ENCODE results near the gene C6orf118.

Gene C6orf118

DNA sequence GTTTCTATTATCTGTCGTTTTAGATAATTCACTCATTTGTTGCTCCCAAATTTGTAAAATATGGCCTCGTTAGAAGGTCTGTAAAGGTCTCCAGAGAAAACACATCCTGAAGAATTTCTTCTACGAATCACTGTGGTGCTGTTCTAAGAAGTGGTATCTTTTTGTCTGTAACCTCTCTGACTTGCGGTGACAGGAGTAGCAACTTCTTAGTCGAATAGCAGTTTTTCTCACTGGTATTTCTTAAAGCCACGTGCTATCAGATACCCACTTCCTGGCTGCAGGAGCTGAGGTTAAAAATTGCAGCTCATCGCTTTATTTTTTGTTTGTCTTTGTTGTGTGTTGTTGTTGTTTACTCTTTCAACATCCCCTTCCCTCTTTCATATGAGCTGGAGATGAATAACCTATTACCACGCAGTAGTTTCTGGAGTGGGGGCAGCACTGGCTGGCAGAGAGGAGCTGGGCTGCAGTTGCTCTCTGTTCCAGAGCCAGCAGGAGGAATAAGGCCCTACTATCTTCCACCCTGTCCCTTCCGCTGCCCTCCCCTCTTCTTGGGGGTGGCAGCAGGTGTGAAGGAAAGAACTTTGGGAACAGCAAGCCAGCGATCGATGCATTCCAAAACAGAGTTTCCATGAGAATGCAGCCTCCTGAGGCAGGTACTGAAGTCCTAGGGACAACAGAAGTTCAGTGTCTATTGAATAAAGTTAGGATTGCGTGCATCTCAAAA is 64.7 kb downstream of the C6orf118 start:
- no peak for DNase-seq (ENCODE audit: low read depth in 2 of 2)

- DNase-seq (ENCODE audit: low read depth in 2 of 2): no peak
Observed at GRCh38 chr6:165243801-165244200, 65.6 kb downstream of the C6orf118 start.

GRCh38 chr6:165236326-165236725 is 73.1 kb downstream of the C6orf118 start:
- DNase-seq (ENCODE audit: low read depth in 2 of 2): no peak

DNA sequence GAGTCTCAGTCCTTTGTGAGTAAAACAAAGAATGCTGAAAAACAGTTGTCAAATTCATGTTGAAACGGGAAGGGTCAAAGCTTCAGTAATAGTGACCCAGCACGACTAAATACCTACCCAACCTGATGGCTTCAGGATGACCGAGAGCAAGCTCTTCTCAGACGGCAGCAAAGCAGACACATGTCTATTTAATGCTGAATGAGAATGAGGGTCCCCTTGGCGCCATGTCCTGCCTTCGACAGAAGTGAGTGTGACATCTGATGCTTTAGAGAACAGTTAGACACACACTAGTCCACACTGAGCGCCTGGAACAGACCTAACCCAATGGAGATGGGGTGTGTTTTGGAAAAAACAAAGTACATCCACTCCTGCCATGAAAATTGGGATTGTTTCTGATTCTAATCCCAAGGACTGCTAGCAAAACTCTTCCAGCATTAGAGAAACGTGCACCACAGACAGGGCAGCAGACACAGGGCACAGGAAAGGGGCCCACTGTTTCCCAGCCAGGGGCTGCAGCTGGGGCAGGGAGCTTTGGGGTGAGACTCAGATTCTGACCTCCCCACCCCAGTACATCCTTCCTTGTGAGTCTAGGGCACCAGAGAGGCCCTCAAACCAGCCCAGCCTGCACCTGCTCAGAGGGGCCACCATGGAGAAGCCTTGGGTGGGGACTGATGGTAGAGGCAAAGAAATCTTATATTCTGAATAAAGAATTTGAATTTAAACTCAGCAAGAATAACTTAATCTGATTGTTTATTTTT is 76.5 kb downstream of the C6orf118 start:
- DNase-seq (ENCODE audit: low read depth in 2 of 2): no peak

- DNase-seq (ENCODE audit: low read depth in 2 of 2): no peak
Observed at GRCh38 chr6:165231581-165232561, 77.5 kb downstream of the C6orf118 start.

DNA sequence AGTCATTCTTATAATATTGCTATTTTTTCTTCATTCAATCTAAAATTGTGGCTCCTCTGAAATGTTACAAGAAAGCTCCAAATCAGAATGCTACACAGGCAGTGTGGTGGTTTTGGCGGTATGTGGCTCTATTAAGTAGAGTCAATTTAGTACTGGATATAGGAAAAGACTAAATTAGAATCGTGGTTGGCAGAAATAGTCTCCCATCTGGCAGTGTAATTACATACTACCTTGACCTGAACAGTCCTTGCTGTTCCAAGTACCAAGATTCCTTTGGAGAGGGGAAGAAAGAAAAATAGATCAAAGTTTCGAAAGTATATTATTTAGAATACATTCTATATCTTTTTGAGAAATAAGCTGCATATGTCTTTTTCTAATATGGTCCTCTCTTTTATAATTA is 78.2 kb downstream of the C6orf118 start:
- DNase-seq (ENCODE audit: low read depth in 2 of 2): no peak

Measured in stimulated activated CD4-positive, alpha-beta T cell treated with anti-CD3 and anti-CD28 coated beads, Interleukin-12 subunit alpha, Interleukin-12 subunit beta, amount 100 ng/mL, for 24 hours (primary cell).